ENCODE data around the gene VAPA. TPM values are rescaled to one million over a fixed set of nuclear protein-coding genes. Genes with fewer than 3 reads are reported as not detected.

Gene VAPA
- polyA plus RNA-seq, 3 donors, result 106 to 393 (median 334) TPM

GRCh38 chr18:9987931-9988330 lies 74.1 kb downstream of the VAPA start:
- H3K4me2 ChIP-seq (replicated peaks; ENCODE audit: extremely low read depth, low read length, poor library complexity, severe bottlenecking), result no peak overlapping the region
- Mint-ChIP-seq H3K27ac (no peak overlapping the region), H3K4me3 (no peak overlapping the region), H3K9me3 (peaks cover 0 to 11% (median 1%) of the 10 kb centered on the region in 7 donors), H3K36me3 (peaks cover 0 to 2% of the 10 kb centered on the region in 2 donors), H3K4me1 (peaks cover 34% of the 10 kb centered on the region), H3K27me3 (ENCODE audit: low read depth in 3 of 3) (peaks cover 6 to 12% (median 11%) of the 10 kb centered on the region in 3 donors)
- no peak overlapping the region for H3K4me3 ChIP-seq (replicated peaks in 1 of 3; ENCODE audit: low read depth in 2 of 3, low read length in 3 of 3)
- TF ChIP-seq, protein P1, sequence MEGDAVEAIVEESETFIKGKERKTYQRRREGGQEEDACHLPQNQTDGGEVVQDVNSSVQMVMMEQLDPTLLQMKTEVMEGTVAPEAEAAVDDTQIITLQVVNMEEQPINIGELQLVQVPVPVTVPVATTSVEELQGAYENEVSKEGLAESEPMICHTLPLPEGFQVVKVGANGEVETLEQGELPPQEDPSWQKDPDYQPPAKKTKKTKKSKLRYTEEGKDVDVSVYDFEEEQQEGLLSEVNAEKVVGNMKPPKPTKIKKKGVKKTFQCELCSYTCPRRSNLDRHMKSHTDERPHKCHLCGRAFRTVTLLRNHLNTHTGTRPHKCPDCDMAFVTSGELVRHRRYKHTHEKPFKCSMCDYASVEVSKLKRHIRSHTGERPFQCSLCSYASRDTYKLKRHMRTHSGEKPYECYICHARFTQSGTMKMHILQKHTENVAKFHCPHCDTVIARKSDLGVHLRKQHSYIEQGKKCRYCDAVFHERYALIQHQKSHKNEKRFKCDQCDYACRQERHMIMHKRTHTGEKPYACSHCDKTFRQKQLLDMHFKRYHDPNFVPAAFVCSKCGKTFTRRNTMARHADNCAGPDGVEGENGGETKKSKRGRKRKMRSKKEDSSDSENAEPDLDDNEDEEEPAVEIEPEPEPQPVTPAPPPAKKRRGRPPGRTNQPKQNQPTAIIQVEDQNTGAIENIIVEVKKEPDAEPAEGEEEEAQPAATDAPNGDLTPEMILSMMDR (IDR thresholded peaks at IDR 0.05), result no peak
- no peak overlapping the region for H3K9ac ChIP-seq (ENCODE audit: insufficient read depth, low read length, poor library complexity, severe bottlenecking)
- no peak overlapping the region for H2AFZ ChIP-seq (ENCODE audit: insufficient read depth, low read depth, low read length, poor library complexity, severe bottlenecking)
- H3K27me3 ChIP-seq (ENCODE audit: control insufficient read depth in 2 of 2, insufficient read depth in 2 of 2, low read length in 2 of 2), result no peaks in the 10 kb centered on the region
- peaks cover 29 to 30% of the 10 kb centered on the region in 2 donors for H3K4me1 ChIP-seq (ENCODE audit: control insufficient read depth in 1 of 2, insufficient read depth in 2 of 2, low read length in 2 of 2)
- no peaks in the 10 kb centered on the region for H3K36me3 ChIP-seq (replicated peaks in 1 of 2; ENCODE audit: control insufficient read depth in 1 of 2, insufficient read depth in 2 of 2, low read length in 2 of 2)
- no peaks in the 10 kb centered on the region for H4K20me1 ChIP-seq (ENCODE audit: insufficient read depth, low read length)
- DNase-seq, result no peak
- no peaks in the 10 kb centered on the region for H3K79me2 ChIP-seq (ENCODE audit: insufficient read depth, low read length)
- peaks cover 0 to under 1% of the 10 kb centered on the region in 2 donors for H3K9me3 ChIP-seq (replicated peaks in 1 of 2; ENCODE audit: control insufficient read depth in 1 of 2, insufficient read depth in 1 of 2, low read length in 2 of 2)
- WGBS (ENCODE audit: insufficient coverage), result 97% methylated on average over 6 of the region's 12 CpGs
- H3K27ac ChIP-seq (ENCODE audit: low read depth in 1 of 2, low read length in 2 of 2), result no peak overlapping the region
- intact Hi-C loops (cut with micrococcal nuclease), result no loop called here

DNA sequence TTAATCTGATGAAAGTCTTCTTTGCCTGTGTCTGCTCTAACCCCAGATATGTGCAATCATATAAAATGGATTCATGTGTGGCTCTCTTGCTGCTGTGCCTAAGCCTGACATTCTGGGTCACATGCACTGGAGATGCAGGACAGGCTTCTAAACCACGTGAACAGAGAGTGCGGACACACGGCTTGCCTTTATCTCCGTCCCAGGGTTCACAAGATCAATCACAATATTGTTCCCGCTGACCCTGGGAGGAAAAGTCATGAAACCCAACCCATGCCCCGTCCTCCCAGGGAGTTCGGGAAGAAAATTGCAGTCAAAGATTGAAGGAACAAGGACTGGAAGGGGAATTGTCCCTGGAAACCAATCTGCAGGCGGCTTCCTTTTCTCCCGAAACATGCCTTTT lies 74.8 kb downstream of the VAPA start:
- peaks cover 0 to 2% of the 10 kb centered on the region in 2 donors for H3K36me3 Mint-ChIP-seq
- H3K27me3 Mint-ChIP-seq (ENCODE audit: low read depth in 3 of 3), result peaks cover 6 to 13% (median 12%) of the 10 kb centered on the region in 3 donors
- H3K9ac ChIP-seq (ENCODE audit: insufficient read depth, low read length, poor library complexity, severe bottlenecking), result no peak overlapping the region
- intact Hi-C loops (cut with micrococcal nuclease), result no loop called here
- no peak overlapping the region for H2AFZ ChIP-seq (ENCODE audit: insufficient read depth, low read depth, low read length, poor library complexity, severe bottlenecking)
- H3K9me3 Mint-ChIP-seq, result peaks cover 0 to 11% (median 0%) of the 10 kb centered on the region in 7 donors
- no peaks in the 10 kb centered on the region for H3K79me2 ChIP-seq (ENCODE audit: insufficient read depth, low read length)
- H3K4me3 ChIP-seq (replicated peaks in 1 of 3; ENCODE audit: low read depth in 2 of 3, low read length in 3 of 3), result no peak overlapping the region
- no peaks in the 10 kb centered on the region for H3K9me3 ChIP-seq (replicated peaks in 1 of 2; ENCODE audit: control insufficient read depth in 1 of 2, insufficient read depth in 1 of 2, low read length in 2 of 2)
- H3K27ac Mint-ChIP-seq, result no peak overlapping the region
- no peaks in the 10 kb centered on the region for H3K36me3 ChIP-seq (replicated peaks in 1 of 2; ENCODE audit: control insufficient read depth in 1 of 2, insufficient read depth in 2 of 2, low read length in 2 of 2)
- peaks cover 34% of the 10 kb centered on the region for H3K4me1 Mint-ChIP-seq
- H3K4me2 ChIP-seq (replicated peaks; ENCODE audit: extremely low read depth, low read length, poor library complexity, severe bottlenecking), result no peak overlapping the region
- no peaks in the 10 kb centered on the region for H4K20me1 ChIP-seq (ENCODE audit: insufficient read depth, low read length)
- DNase-seq, result no peak
- H3K4me3 Mint-ChIP-seq, result no peak overlapping the region
- 100% methylated on average over 5 of the region's 9 CpGs for WGBS (ENCODE audit: insufficient coverage)
- peaks cover 29 to 30% of the 10 kb centered on the region in 2 donors for H3K4me1 ChIP-seq (ENCODE audit: control insufficient read depth in 1 of 2, insufficient read depth in 2 of 2, low read length in 2 of 2)
- no peaks in the 10 kb centered on the region for H3K27me3 ChIP-seq (ENCODE audit: control insufficient read depth in 2 of 2, insufficient read depth in 2 of 2, low read length in 2 of 2)
- no peak overlapping the region for H3K27ac ChIP-seq (ENCODE audit: low read depth in 1 of 2, low read length in 2 of 2)
- TF ChIP-seq, protein P1 (IDR thresholded peaks at IDR 0.05), result no peak

Measured in CD14-positive monocyte (primary cell).